ENCODE results near the gene SLC4A2. TPM values are rescaled to one million over a fixed set of nuclear protein-coding genes. Genes with fewer than 3 reads are reported as not detected.
A peak's percentile ranks its signal among the peaks of the same experiment; 100 is the strongest.

The SLC4A2 gene
- total and polyA plus RNA-seq, 2 of the 8 experiments (the other 6 are each of a cell fraction or from before 2014, with no cell fraction given) = 72.6 to 147 TPM

DNA sequence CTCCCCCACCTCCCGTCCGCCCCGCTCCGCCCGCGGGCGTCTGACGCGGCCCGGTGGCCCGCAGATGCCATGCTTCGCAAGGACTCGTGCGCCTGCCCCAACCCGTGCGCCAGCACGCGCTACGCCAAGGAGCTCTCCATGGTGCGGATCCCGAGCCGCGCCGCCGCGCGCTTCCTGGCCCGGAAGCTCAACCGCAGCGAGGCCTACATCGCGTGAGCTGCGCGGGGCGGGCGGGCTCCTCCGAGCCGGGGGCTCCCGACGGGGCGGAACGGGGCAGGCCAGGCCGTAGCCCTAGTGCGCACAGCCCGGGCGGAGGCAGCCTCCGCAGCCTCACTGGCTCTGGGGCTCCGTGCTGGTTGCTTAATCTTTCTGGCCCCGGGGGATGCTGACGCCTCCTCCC, 8.3 kb upstream of the SLC4A2 start:
- H3K23ac ChIP-seq (ENCODE audit: insufficient read length) = no peak overlapping the region
- no peak overlapping the region for H4K91ac ChIP-seq (replicated peaks; ENCODE audit: insufficient read length, low read length)
- H3K27ac ChIP-seq (ENCODE audit: low read depth, low read length) = no peak overlapping the region
- no peak overlapping the region for H2AK5ac ChIP-seq (ENCODE audit: low read depth, low read length)
- H4K5ac ChIP-seq (ENCODE audit: insufficient read length, low read depth, low read length) = no peak overlapping the region
- no peak overlapping the region for H2BK20ac ChIP-seq (ENCODE audit: low read length)
- H3K4me2 ChIP-seq (ENCODE audit: insufficient read depth in 1 of 2, low read depth in 2 of 2, low read length in 2 of 2) = peak overlapping the region; percentile 25 to 73; a peak in 3 of 4 replicates
- H3K79me2 ChIP-seq (ENCODE audit: control insufficient read depth in 1 of 2, insufficient read depth in 2 of 2, low read length in 2 of 2) = no peaks in the 10 kb centered on the region
- H2BK5ac ChIP-seq (ENCODE audit: low read depth, low read length) = no peak overlapping the region
- DNase-seq (ENCODE audit: low read depth in 1 of 2, low spot score in 2 of 2) (peak in 1 of 2 experiments; percentile 92), FAIRE-seq (no peak)
- no peak overlapping the region for H2BK15ac ChIP-seq (ENCODE audit: low read length)
- H4K8ac ChIP-seq (ENCODE audit: extremely low read depth, insufficient read depth, low read length) = no peak overlapping the region
- H3K4me1 ChIP-seq (replicated peaks in 1 of 4; ENCODE audit: control insufficient read depth in 3 of 4, insufficient read depth in 4 of 4, low read length in 3 of 4) = peaks cover 0 to 8% (median 5%) of the 10 kb centered on the region in 4 experiments; a peak in 3 of 7 replicates
- H3K56ac ChIP-seq (replicated peaks; ENCODE audit: insufficient read length, low read depth, low read length) = no peak overlapping the region
- H3K23me2 ChIP-seq (ENCODE audit: low read depth, low read length) = peaks cover 3% of the 10 kb centered on the region; the same call in 1 of the 2 replicates
- peak overlapping the region in 1 of 4 experiments; percentile 39; a peak in 2 of 8 replicates for H3K4me3 ChIP-seq (ENCODE audit: extremely low read depth in 1 of 4, insufficient read depth in 2 of 4, low read depth in 3 of 4, low read length in 4 of 4)
- CTCF ChIA-PET (ENCODE audit: partially characterized antibody) = interaction anchor here (0.6 to 3.6 kb wide), 12 partner anchors 12 to 88 kb away, joined by 3 to 14 read pairs (median 4); no protein-coding TSS in a partner anchor
- no peak overlapping the region for H2BK120ac ChIP-seq (replicated peaks; ENCODE audit: low read depth, low read length)
- POLR2A ChIA-PET (ENCODE audit: partially characterized antibody) = interaction anchor here (0.5 to 1.6 kb wide), 6 partner anchors 9 to 212 kb away, joined by 3 to 6 read pairs (median 3); partner anchors contain the start of gene TMUB1
- H3K9me3 ChIP-seq (ENCODE audit: insufficient read depth in 2 of 2, low read depth in 1 of 2, low read length in 1 of 2) = no peaks in the 10 kb centered on the region
- H3K9ac ChIP-seq (replicated peaks in 1 of 4; ENCODE audit: extremely low read depth in 1 of 4, low read depth in 3 of 4, low read length in 3 of 4) = no peak overlapping the region
- H3K79me1 ChIP-seq (ENCODE audit: low read depth, low read length) = no peaks in the 10 kb centered on the region
- no peak overlapping the region for H3K18ac ChIP-seq (ENCODE audit: extremely low read depth, low read length)
- H4K20me1 ChIP-seq (replicated peaks in 1 of 2; ENCODE audit: control insufficient read depth in 1 of 2, insufficient read depth in 2 of 2, low read length in 2 of 2) = peaks cover 2 to 14% of the 10 kb centered on the region in 2 experiments
- H3K27me3 ChIP-seq (replicated peaks in 1 of 4; ENCODE audit: control insufficient read depth in 3 of 4, extremely low read depth in 1 of 4, insufficient read depth in 3 of 4, low read length in 3 of 4) = peaks cover 4 to 33% (median 26%) of the 10 kb centered on the region in 4 experiments
- H2AFZ ChIP-seq (ENCODE audit: low read length) = no peak overlapping the region
- 5% methylated on average over 24 of the region's 50 CpGs; no CpG with 5 or more reads in 1 of the 2 experiments for WGBS, 2 experiments (ENCODE audit: extremely low coverage in 1 of 2, insufficient coverage in 1 of 2, insufficient read length in 1 of 2, insufficient replicate concordance in 2 of 2, low coverage in 1 of 2, low lambda C conversion rate in 2 of 2, missing lambda C conversion rate in 1 of 2)
- no peak overlapping the region for H3K14ac ChIP-seq (ENCODE audit: insufficient read length)
- no peaks in the 10 kb centered on the region for H3K36me3 ChIP-seq (ENCODE audit: control insufficient read depth in 2 of 4, insufficient read depth in 4 of 4, low read length in 3 of 4)
- H2BK12ac ChIP-seq (ENCODE audit: low read depth, low read length) = no peak overlapping the region
- H3K4ac ChIP-seq (replicated peaks; ENCODE audit: insufficient read length, low read depth, low read length) = no peak overlapping the region
- TF ChIP-seq TAF7 (optimal IDR thresholded peaks at IDR 0.05; ENCODE audit: borderline replicate concordance, low read depth, low read length) = peak; percentile 65
- TF ChIP-seq, protein P1, sequence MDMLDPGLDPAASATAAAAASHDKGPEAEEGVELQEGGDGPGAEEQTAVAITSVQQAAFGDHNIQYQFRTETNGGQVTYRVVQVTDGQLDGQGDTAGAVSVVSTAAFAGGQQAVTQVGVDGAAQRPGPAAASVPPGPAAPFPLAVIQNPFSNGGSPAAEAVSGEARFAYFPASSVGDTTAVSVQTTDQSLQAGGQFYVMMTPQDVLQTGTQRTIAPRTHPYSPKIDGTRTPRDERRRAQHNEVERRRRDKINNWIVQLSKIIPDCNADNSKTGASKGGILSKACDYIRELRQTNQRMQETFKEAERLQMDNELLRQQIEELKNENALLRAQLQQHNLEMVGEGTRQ (IDR thresholded peaks at IDR 0.05; ENCODE audit: low read length) = no peak
- TF ChIP-seq JUN (IDR thresholded peaks at IDR 0.05; ENCODE audit: low read depth, low read length) = no peak
- TF ChIP-seq, protein P2, sequence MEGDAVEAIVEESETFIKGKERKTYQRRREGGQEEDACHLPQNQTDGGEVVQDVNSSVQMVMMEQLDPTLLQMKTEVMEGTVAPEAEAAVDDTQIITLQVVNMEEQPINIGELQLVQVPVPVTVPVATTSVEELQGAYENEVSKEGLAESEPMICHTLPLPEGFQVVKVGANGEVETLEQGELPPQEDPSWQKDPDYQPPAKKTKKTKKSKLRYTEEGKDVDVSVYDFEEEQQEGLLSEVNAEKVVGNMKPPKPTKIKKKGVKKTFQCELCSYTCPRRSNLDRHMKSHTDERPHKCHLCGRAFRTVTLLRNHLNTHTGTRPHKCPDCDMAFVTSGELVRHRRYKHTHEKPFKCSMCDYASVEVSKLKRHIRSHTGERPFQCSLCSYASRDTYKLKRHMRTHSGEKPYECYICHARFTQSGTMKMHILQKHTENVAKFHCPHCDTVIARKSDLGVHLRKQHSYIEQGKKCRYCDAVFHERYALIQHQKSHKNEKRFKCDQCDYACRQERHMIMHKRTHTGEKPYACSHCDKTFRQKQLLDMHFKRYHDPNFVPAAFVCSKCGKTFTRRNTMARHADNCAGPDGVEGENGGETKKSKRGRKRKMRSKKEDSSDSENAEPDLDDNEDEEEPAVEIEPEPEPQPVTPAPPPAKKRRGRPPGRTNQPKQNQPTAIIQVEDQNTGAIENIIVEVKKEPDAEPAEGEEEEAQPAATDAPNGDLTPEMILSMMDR (IDR thresholded peaks at IDR 0.05; ENCODE audit: control extremely low read depth in 1 of 3, insufficient read depth in 1 of 3, low read depth in 1 of 3, low read length in 3 of 3) = peak in 1 of 3 experiments; percentile 4; a peak in 1 of 4 replicates
- TF ChIP-seq POU5F1 (IDR thresholded peaks at IDR 0.05; ENCODE audit: low read depth, low read length) = no peak
- no peak for TF ChIP-seq SIRT6 (IDR thresholded peaks at IDR 0.05; ENCODE audit: low read length)
- TF ChIP-seq, protein P3, sequence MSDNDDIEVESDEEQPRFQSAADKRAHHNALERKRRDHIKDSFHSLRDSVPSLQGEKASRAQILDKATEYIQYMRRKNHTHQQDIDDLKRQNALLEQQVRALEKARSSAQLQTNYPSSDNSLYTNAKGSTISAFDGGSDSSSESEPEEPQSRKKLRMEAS (IDR thresholded peaks at IDR 0.05) = peak; percentile 100
- TF ChIP-seq, protein P4, sequence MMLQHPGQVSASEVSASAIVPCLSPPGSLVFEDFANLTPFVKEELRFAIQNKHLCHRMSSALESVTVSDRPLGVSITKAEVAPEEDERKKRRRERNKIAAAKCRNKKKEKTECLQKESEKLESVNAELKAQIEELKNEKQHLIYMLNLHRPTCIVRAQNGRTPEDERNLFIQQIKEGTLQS (IDR thresholded peaks at IDR 0.05; ENCODE audit: insufficient read depth, low read depth, low read length) = no peak
- TF ChIP-seq YY1 (IDR thresholded peaks at IDR 0.05; ENCODE audit: low read depth, low read length) = 0 out of 2 replicates have a peak, but pooled peaks have one; percentile 58

Measured in H1 (cell line).